Ectodermal cell (in vitro differentiated cells): ENCODE measurements around the gene BTLA.
"Not testable (repeated sequence)": the region's sequence is repeated elsewhere in the genome, so short reads cannot be mapped to it uniquely, and the experiment has no call there.

ENCODE experiments used
- H3K27ac ChIP-seq: 2 replicates; pipeline ENCODE4 v1.7.0; 2013; ENCODE audit warnings: mild to moderate bottlenecking, low read depth, low read length; ENCODE audit not compliant: insufficient read depth, poor library complexity, severe bottlenecking
- H3K27me3 ChIP-seq: 2 replicates; pipeline ENCODE4 v1.7.0; 2013; ENCODE audit warnings: mild to moderate bottlenecking, low read length; ENCODE audit not compliant: insufficient read depth, control insufficient read depth, poor library complexity, severe bottlenecking
- H3K36me3 ChIP-seq: one replicate; pipeline ENCODE4 v1.7.0; 2013; ENCODE audit warnings: low read length; ENCODE audit not compliant: control insufficient read depth, insufficient read depth
- H3K4me1 ChIP-seq: one replicate; pipeline ENCODE4 v1.7.0; 2013; ENCODE audit warnings: low read length; ENCODE audit not compliant: control insufficient read depth, insufficient read depth
- H3K4me3 ChIP-seq: 2 replicates; pipeline ENCODE4 v1.7.0; 2013; ENCODE audit warnings: low read depth, low read length, control low read depth; ENCODE audit not compliant: insufficient read depth
- H3K9me3 ChIP-seq: 2 replicates; pipeline ENCODE4 v1.7.0; 2013; ENCODE audit warnings: mild to moderate bottlenecking, low read length, moderate library complexity; ENCODE audit not compliant: control insufficient read depth
- WGBS, 2 experiments: methylation state at CpG; one replicate each; pipeline ENCODE4 v1.1.7; 2013; ENCODE audit warnings: missing lambda C conversion rate in 2 of 2; 5-methylcytosine and 5-hydroxymethylcytosine counted together

The BTLA gene

DNA sequence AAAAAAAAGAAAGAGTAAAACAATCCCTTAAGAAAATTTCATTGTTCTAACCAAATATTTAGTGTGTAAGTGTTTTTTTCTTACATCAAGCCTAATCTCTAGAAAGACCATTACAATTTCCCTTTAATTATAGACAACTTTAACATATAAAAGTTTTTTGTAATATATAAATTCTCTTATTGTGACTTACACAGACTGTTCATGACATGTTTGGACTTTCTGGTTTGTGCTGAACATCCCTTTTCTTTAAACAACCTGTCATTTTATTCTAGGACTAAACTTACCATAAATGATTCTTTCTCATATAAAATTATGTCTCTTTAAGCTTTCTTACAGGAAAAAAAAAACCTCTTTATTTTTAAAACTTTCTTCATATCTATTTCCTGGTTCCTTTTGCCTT lies 13.0 kb upstream of the BTLA start:
- Histone ChIP-seq H3K9me3 (no peaks in the 10 kb centered on the region), H3K4me3 (no peak overlapping the region), H3K4me1 (no peaks in the 10 kb centered on the region), H3K36me3 (no peaks in the 10 kb centered on the region), H3K27ac (no peak overlapping the region), H3K27me3 (no peaks in the 10 kb centered on the region)

DNA sequence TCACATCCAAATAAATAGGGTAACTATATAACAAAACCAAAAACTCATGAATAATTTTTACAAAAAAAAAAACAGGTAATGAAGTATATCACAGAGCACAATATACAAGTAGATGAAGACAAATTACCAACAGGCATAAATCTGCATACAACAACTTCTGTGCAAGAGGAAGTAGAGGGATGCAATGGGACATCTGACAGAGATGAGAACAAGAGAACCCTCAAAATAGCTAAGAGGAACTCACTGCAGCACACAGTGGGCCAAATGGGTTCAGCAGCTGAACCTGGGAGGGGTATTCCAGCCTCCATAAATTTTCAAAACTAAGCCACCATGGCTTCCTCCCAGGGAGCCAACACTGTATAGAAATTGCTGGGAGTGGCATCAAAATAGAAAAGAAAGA lies 9.6 kb upstream of the BTLA start:
- no peaks in the 10 kb centered on the region for H3K27me3 ChIP-seq
- no peaks in the 10 kb centered on the region for H3K9me3 ChIP-seq
- no peak overlapping the region for H3K4me3 ChIP-seq
- no peaks in the 10 kb centered on the region for H3K36me3 ChIP-seq
- no peak overlapping the region for H3K27ac ChIP-seq
- H3K4me1 ChIP-seq: no peaks in the 10 kb centered on the region

DNA sequence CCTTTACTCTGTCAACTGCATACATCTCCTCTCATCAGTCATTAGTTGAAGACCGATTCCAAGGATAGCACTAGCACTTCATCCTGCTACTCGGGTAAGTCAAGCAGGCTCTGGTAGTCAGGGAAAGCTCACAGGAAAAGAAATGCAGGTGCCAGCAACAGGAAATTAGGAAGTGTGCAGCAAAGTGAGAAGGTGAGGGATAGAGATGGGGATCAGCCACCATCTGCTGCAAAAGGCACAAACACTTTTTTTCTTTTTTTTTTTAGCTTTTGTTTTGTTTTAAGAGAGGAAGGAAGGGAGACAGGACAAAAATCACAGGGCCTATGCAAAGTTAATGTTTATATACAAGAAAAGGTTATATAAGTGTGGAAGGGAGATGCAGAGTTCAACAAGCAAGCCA lies 9.0 kb upstream of the BTLA start:
- Histone ChIP-seq H3K4me1 (no peaks in the 10 kb centered on the region), H3K27me3 (no peaks in the 10 kb centered on the region), H3K4me3 (no peak overlapping the region), H3K27ac (no peak overlapping the region), H3K9me3 (no peaks in the 10 kb centered on the region), H3K36me3 (no peaks in the 10 kb centered on the region)
- WGBS, 2 experiments: 94 to 98% methylated on average over 2 of the region's 2 CpGs

DNA sequence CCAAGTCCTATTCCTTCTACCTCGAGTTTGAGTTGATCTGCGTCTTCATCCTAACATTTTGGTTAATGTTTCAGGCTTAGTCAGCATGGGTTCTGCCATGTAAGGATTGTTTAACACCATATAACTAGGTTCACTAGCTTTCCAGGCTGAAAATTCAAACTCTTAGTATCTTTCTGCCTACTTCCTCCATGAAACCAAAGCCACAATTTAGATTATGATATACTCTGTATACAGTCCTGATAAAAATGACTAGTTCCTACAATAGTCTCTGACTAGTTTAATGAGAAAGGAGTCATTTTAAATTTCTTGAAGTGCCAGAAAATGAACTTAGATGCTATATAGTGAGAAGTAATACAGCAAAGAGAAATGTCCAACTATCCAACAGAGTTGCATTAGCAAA lies 6.6 kb upstream of the BTLA start:
- WGBS, 2 experiments: 43% methylated on average over 2 of the region's 2 CpGs
- Histone ChIP-seq H3K27me3 (no peaks in the 10 kb centered on the region), H3K27ac (no peak overlapping the region), H3K36me3 (no peaks in the 10 kb centered on the region), H3K9me3 (no peaks in the 10 kb centered on the region), H3K4me1 (no peaks in the 10 kb centered on the region), H3K4me3 (no peak overlapping the region)

DNA sequence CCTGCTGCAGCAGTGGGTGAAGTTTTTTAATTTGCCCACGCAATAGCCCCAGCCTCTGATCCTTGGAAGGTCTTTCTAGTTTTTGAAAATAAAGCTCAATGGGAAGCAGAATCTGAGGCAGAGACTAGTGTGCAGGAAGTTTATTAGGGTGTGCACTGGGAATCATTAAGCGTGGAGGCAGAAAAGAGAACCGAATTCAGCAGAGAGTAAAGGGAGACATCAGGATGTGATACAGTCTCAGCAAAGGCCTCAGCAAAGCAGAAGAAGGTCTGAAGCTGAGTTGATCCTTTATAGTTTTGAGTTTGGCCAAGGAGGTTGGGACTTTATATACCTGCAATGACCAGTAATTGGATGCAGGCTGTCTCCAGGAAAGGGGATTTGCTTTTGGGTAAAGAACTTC lies 4.9 kb upstream of the BTLA start:
- H3K27me3 ChIP-seq: no peaks in the 10 kb centered on the region
- H3K9me3 ChIP-seq: no peaks in the 10 kb centered on the region
- H3K4me1 ChIP-seq: no peaks in the 10 kb centered on the region
- 94 to 95% methylated on average over 3 of the region's 3 CpGs for WGBS, 2 experiments
- no peak overlapping the region for H3K27ac ChIP-seq
- H3K4me3 ChIP-seq: no peak overlapping the region
- no peaks in the 10 kb centered on the region for H3K36me3 ChIP-seq

DNA sequence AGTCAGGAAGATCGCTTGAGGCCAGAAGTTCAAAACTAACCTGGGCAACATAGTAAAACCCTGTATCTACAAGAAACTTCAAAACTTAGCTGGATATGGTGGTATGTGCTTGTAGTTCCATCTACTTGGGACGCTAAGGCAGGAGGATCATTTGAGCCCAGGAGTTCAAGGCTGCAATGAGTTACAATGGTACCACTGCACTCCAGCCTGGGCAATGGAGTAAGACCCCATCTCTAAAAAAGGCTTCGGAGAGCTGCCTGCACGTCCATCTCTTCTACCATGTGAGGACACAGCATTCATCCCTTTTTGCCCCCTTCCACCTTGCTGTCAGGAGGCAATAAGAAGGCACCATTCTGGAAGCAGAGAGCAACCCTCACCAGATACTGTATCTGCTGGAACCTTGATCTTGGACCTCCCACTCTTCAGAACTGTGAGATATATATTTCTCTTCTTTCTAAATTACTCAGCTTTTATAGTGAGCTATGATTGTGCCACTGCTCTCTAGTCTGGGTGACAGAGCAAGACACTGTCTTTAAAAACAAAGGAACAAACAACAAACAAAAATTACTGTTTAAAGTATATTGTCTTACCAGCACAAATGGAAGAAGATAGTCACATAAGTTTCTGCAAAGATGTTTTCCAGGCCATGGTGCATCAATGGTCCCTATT lies 4.2 kb upstream of the BTLA start:
- 88 to 92% methylated on average over 4 of the region's 4 CpGs for WGBS, 2 experiments
- no peaks in the 10 kb centered on the region for H3K4me1 ChIP-seq

DNA sequence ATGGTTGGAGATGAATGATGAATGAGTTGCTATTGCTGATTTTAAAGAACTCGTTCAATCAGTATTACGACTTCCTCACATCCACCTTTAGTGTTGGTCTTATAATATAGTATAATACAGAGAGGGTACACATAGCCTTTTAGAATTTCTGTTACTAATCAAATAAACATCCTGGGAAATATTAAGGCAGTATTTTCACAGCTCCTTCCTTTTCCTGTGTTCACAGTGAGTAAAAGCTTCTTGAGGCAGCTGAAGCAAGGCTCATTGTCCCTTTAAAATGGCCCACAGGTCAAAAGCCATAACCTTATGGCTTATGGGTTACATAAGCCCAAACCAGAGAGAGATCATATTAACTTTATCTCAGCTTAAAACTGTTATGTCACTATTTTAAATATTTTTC lies 1.3 kb upstream of the BTLA start:
- Histone ChIP-seq H3K36me3 (no peaks in the 10 kb centered on the region), H3K4me1 (no peaks in the 10 kb centered on the region), H3K27ac (no peak overlapping the region), H3K9me3 (no peaks in the 10 kb centered on the region), H3K27me3 (no peaks in the 10 kb centered on the region), H3K4me3 (no peak overlapping the region)
- 100% methylated on average over 1 of the region's 2 CpGs; no CpG with 5 or more reads in 1 of the 2 experiments for WGBS, 2 experiments

More for the DNA sequence above, 4.2 kb upstream of the BTLA start:
- Histone ChIP-seq H3K4me3 (no peak overlapping the region), H3K36me3 (no peaks in the 10 kb centered on the region), H3K27me3 (no peaks in the 10 kb centered on the region), H3K9me3 (no peaks in the 10 kb centered on the region), H3K27ac (no peak overlapping the region)

DNA sequence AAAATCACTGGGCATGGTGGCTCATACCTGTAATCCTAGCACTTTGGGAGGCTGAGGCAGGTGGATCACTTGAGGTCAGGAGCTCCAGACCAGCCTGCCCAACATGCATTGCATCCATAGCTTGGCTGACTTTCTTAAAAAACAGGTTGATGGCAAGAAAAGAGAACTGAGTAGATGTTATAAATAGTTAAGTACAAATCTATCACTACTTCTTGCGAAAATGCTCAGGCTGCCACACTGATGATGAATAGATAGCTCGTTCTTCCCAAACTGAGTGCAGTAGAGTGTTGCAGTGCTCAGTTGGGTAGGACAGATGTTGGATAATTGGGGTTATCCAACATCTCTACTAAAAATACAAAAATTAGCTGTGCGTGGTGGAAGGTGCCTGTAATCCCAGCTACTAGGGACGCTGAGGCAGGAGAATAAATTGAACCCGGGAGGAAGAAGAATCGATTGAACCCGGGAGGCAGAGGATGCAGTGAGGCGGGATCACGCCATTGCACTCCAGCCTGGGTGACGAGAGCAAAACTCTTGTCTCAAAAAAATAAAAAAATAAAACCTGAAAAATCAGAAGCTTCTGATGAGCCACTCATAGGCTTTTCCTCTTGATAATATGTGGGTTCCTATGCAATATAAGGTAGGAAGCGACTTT lies 1.2 kb downstream of the BTLA start:
- no peak overlapping the region for H3K27ac ChIP-seq
- H3K4me1 ChIP-seq: no peaks in the 10 kb centered on the region
- WGBS, 2 experiments: 94% methylated on average over 10 of the region's 11 CpGs
- H3K27me3 ChIP-seq: no peaks in the 10 kb centered on the region
- H3K4me3 ChIP-seq: no peak overlapping the region
- H3K9me3 ChIP-seq: no peaks in the 10 kb centered on the region
- no peaks in the 10 kb centered on the region for H3K36me3 ChIP-seq

DNA sequence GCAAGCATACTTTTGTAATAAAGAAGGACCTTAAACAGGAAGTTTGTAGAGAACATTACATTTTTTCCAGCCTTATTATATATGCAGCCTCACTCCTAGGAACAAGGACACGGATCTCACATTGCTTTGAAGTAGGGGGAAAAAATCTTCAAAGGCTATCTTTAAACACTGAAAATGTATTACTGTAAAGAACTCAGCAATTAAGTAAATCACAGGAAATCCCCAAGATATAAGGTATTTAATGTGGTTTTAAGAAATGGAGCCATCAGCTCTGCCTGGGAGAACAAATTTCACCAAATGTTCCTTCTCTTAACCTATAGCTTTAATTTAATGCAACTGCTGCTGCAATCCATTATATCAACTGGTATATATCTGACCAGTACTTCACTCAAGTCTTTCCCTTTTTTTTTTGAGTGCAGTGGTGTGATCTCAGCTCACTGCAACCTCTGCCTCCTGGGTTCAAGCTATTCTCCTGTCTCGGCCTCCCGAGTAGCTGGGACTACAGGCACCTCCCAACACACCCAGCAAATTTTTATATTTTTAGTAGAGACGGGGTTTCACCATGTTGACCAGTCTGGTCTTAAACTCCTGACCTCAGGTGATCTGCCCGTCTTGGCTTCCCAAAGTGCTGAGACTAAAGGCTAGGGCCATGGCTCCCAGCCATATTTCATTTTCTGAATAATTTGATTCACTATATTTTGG lies 2.8 kb downstream of the BTLA start:
- Histone ChIP-seq H3K27me3 (no peaks in the 10 kb centered on the region), H3K4me3 (no peak overlapping the region), H3K27ac (no peak overlapping the region), H3K4me1 (no peaks in the 10 kb centered on the region), H3K36me3 (no peaks in the 10 kb centered on the region), H3K9me3 (no peaks in the 10 kb centered on the region)
- 96 to 100% methylated on average over 4 to 5 of the region's 5 CpGs for WGBS, 2 experiments

DNA sequence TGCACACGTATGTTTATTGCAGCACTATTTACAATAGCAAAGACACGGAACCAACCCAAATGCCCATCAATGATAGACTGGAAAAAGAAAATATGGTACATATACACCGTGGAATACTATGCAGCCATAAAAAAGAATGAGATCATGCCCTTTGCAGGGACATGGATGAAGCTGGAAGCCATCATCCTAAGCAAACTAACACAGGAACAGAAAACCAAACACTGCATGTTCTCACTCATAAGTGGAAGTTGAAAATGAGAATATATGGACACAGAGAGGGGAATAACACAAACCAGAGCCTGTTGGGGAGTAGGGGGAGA lies 4.9 kb downstream of the BTLA start:
- H3K9me3 ChIP-seq, H3K27me3 ChIP-seq, H3K4me1 ChIP-seq, H3K4me3 ChIP-seq, H3K36me3 ChIP-seq, H3K27ac ChIP-seq: not testable (repeated sequence)
- 82 to 91% methylated on average over 2 to 3 of the region's 3 CpGs for WGBS, 2 experiments
